SK-N-SH (cell line): ENCODE data around the gene RAB25. TPM values are rescaled to one million over a fixed set of nuclear protein-coding genes. Genes with fewer than 3 reads are reported as not detected.

ENCODE experiments used
- CTCF ChIA-PET: fragments of 300-600, 350-600 bp; formaldehyde crosslinking; extraction: SDS; loops from one replicate; lab custom pipeline; 2021; lab: Yijun Ruan, JAX
- POLR2A ChIA-PET: fragments of 350-600 bp; sonication (Branson Sonifier 250); formaldehyde crosslinking; extraction: SDS; loops from one replicate; lab custom pipeline; 2020; ENCODE audit warnings: antibody characterized with exemption, inconsistent platforms; lab: Yijun Ruan, JAX
- DNase-seq: peaks from one replicate; pipeline ENCODE4 v3.0.0; 2012
- H2AFZ ChIP-seq: fragments of 200-600 bp; sonication (generic); 2 replicates; pipeline ENCODE4 v1.8.1; 2016; ENCODE audit warnings: antibody characterized with exemption, mild to moderate bottlenecking, low read depth
- H3F3A ChIP-seq: fragments of 200-600 bp; sonication (generic); replicated peaks from 2 replicates; pipeline ENCODE3; 2016; ENCODE audit warnings: antibody characterized with exemption, mild to moderate bottlenecking; ENCODE audit not compliant: insufficient read depth
- H3K27ac ChIP-seq, 2 experiments: fragments of 200-500 bp in 1 of 2; fragments of 200-600 bp in 1 of 2; sonication (Bioruptor generic) in 1 of 2; sonication (generic), shearing (Covaris generic) in 1 of 2; 2 replicates each; pipeline versions ENCODE4 v1.5.1 to v1.6.1; 2014 to 2016; ENCODE audit warnings: low read depth in 2 of 2, inconsistent platforms in 1 of 2, low read length in 1 of 2, mild to moderate bottlenecking in 1 of 2, mixed read lengths in 1 of 2
- H3K27me3 ChIP-seq: fragments of 200-600 bp; sonication (generic), shearing (Covaris generic); 2 replicates; pipeline ENCODE4 v1.6.1; 2016; ENCODE audit warnings: mixed run types; ENCODE audit not compliant: insufficient read depth
- H3K36me3 ChIP-seq, 2 experiments: fragments of 200-500 bp in 1 of 2; fragments of 200-600 bp in 1 of 2; sonication (Bioruptor generic) in 1 of 2; sonication (generic) in 1 of 2; replicated peaks in 1 of 2; 2 replicates each; pipeline versions ENCODE3 to v1.5.1; 2014 to 2016; ENCODE audit warnings: low read length in 1 of 2, mild to moderate bottlenecking in 1 of 2; ENCODE audit not compliant: insufficient read depth in 2 of 2, control insufficient read depth in 1 of 2
- H3K4me1 ChIP-seq, 2 experiments: fragments of 200-500 bp in 1 of 2; fragments of 200-600 bp in 1 of 2; sonication (Bioruptor generic) in 1 of 2; sonication (generic), shearing (Covaris generic) in 1 of 2; 2 replicates each; pipeline versions ENCODE4 v1.5.1 to v1.6.1; 2014 to 2016; ENCODE audit warnings: low read depth in 1 of 2, low read length in 1 of 2, mixed run types in 1 of 2; ENCODE audit not compliant: insufficient read depth in 2 of 2, control insufficient read depth in 1 of 2
- H3K4me2 ChIP-seq: fragments of 200-600 bp; sonication (generic), shearing (Covaris generic); 2 replicates; pipeline ENCODE4 v1.6.1; 2017; ENCODE audit warnings: mixed run types
- H3K4me3 ChIP-seq, 2 experiments: fragments of 200-500 bp in 1 of 2; fragments of 200-600 bp in 1 of 2; sonication (Bioruptor generic) in 1 of 2; sonication (generic), shearing (Covaris generic) in 1 of 2; 2 replicates each; pipeline versions ENCODE4 v1.5.1 to v1.8.1; 2014 to 2016; ENCODE audit warnings: low read depth in 2 of 2, inconsistent platforms in 1 of 2, low read length in 1 of 2, mild to moderate bottlenecking in 1 of 2, mixed read lengths in 1 of 2, moderate library complexity in 1 of 2
- H3K79me2 ChIP-seq: fragments of 200-600 bp; sonication (generic); 2 replicates; pipeline ENCODE4 v1.8.1; 2017; ENCODE audit warnings: mild to moderate bottlenecking; ENCODE audit not compliant: insufficient read depth
- H3K9ac ChIP-seq: fragments of 200-600 bp; sonication (generic); 2 replicates; pipeline ENCODE4 v1.6.1; 2017; ENCODE audit warnings: mixed run types
- H3K9me2 ChIP-seq: fragments of 200-600 bp; sonication (generic); 2 replicates; pipeline ENCODE4 v1.6.1; 2017; ENCODE audit warnings: mixed run types
- H3K9me3 ChIP-seq: fragments of 200-600 bp; sonication (generic); 2 replicates; pipeline ENCODE4 v1.6.1; 2017; ENCODE audit warnings: mixed run types, mild to moderate bottlenecking, moderate library complexity
- H4K20me1 ChIP-seq: fragments of 200-600 bp; sonication (generic); 2 replicates; pipeline ENCODE4 v1.6.1; 2017; ENCODE audit warnings: mild to moderate bottlenecking, mixed run types; ENCODE audit not compliant: insufficient read depth
- EZH2phosphoT487 ChIP-seq: fragments of 200-600 bp; sonication (generic); IDR thresholded peaks from 2 replicates; pipeline ENCODE4 v1.6.1; 2017; ENCODE audit warnings: low read depth, mixed run types, mild to moderate bottlenecking, antibody characterized with exemption, moderate library complexity, borderline replicate concordance
- FOXJ3 ChIP-seq: sonication (generic); formaldehyde crosslinking; IDR thresholded peaks from 2 replicates; pipeline ENCODE4 v1.5.1; 2020; ENCODE audit warnings: mild to moderate bottlenecking, missing genetic modification reagents
- FOXM1 ChIP-seq: IDR thresholded peaks from 2 replicates; pipeline ENCODE4 v1.4.0; 2012; ENCODE audit warnings: low read depth, mild to moderate bottlenecking
- GATA2 ChIP-seq: sonication (generic); formaldehyde crosslinking; IDR thresholded peaks from 2 replicates; pipeline ENCODE4 v1.5.0; 2020; ENCODE audit warnings: mild to moderate bottlenecking, missing genetic modification reagents
- MEF2A ChIP-seq: IDR thresholded peaks from 2 replicates; pipeline ENCODE4 v1.4.0; 2012; ENCODE audit warnings: low read depth, borderline replicate concordance
- NFIC ChIP-seq: IDR thresholded peaks from 2 replicates; pipeline ENCODE4 v1.4.0; 2012; ENCODE audit warnings: borderline replicate concordance
- NRF1 ChIP-seq: IDR thresholded peaks from 2 replicates; pipeline ENCODE4 v1.6.1; 2012; ENCODE audit warnings: low read depth, mild to moderate bottlenecking, low read length
- RCOR1 ChIP-seq: fragments of 150-350 bp; IDR thresholded peaks from 2 replicates; pipeline ENCODE4 v1.6.1; 2017; ENCODE audit warnings: antibody characterized with exemption, low read length
- RXRA ChIP-seq: IDR thresholded peaks from 2 replicates; pipeline ENCODE4 v1.4.0; 2012; ENCODE audit warnings: low read depth, mild to moderate bottlenecking, borderline replicate concordance
- TAF1 ChIP-seq: IDR thresholded peaks from 2 replicates; pipeline ENCODE4 v1.6.1; 2012; ENCODE audit warnings: low read depth, mild to moderate bottlenecking, low read length, moderate library complexity, borderline replicate concordance
- WGBS: methylation state at CpG from one replicate; pipeline ENCODE4 v1.1.6; 2017; ENCODE audit warnings: low lambda C conversion rate; 5-methylcytosine and 5-hydroxymethylcytosine counted together
- polyA plus RNA-seq, 3 experiments: library from polyadenylated mRNA; depleted of rRNA; stranded (reverse); fragments of >200 nt; gene quantifications; 2 replicates each; pipeline ENCODE4 v1.2.3, GENCODE V29; 2012
- TF ChIP-seq, protein P1 (sequence below): fragments of 200-600 bp; sonication (generic); IDR thresholded peaks from 2 replicates; pipeline ENCODE4 v1.6.1; 2017; ENCODE audit warnings: antibody characterized with exemption, mild to moderate bottlenecking, moderate library complexity
- TF ChIP-seq, protein P2 (sequence below): IDR thresholded peaks from 2 replicates; pipeline ENCODE4 v1.6.1; 2012; ENCODE audit warnings: mild to moderate bottlenecking, low read depth, low read length, moderate library complexity
- TF ChIP-seq, protein P3 (sequence below): fragments of 150-350 bp; IDR thresholded peaks from 2 replicates; pipeline ENCODE4 v1.6.1; 2017; ENCODE audit warnings: antibody characterized with exemption, low read length, low read depth, borderline replicate concordance

The RAB25 gene
- polyA plus RNA-seq, 1 of the 3 experiments (the other 2 are of a cell fraction): not detected

DNA sequence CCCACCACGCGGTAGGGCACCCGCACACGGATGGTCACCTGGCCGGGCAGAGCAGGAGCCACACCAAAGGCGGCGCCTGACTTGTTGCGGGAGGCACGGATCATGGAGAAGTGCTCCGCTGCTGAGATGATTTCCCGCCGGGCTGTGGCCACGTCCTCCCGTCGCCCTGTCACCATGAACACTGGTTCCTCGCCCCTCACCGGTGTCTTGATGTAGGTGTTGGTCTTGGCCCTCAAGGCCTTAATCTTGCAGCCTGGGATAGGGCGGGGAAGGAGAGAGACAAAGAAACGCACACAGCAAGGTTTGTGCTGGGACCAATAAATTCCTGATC is 16.4 kb downstream of the RAB25 start:
- WGBS: 95% methylated on average over 18 of the region's 19 CpGs
- DNase-seq: no peak
- Histone ChIP-seq H3K79me2 (peaks cover 81% of the 10 kb centered on the region), H3K9ac (no peak overlapping the region), H3F3A (peaks cover 12% of the 10 kb centered on the region), H3K27me3 (no peaks in the 10 kb centered on the region), H4K20me1 (peaks cover 68% of the 10 kb centered on the region), H3K4me1 (peaks cover 0 to 37% of the 10 kb centered on the region in 2 experiments; a peak in 2 of 4 replicates), H3K36me3 (peaks cover 6 to 55% of the 10 kb centered on the region in 2 experiments), H3K4me2 (no peak overlapping the region), H3K4me3 (no peak overlapping the region), H3K9me2 (no peaks in the 10 kb centered on the region), H3K27ac (no peak overlapping the region), H2AFZ (no peak overlapping the region), H3K9me3 (no peaks in the 10 kb centered on the region)
- ChIA-PET POLR2A (no interaction called here), CTCF (no interaction called here)
- no peak for TF ChIP-seq GATA2
- TF ChIP-seq, protein P1, sequence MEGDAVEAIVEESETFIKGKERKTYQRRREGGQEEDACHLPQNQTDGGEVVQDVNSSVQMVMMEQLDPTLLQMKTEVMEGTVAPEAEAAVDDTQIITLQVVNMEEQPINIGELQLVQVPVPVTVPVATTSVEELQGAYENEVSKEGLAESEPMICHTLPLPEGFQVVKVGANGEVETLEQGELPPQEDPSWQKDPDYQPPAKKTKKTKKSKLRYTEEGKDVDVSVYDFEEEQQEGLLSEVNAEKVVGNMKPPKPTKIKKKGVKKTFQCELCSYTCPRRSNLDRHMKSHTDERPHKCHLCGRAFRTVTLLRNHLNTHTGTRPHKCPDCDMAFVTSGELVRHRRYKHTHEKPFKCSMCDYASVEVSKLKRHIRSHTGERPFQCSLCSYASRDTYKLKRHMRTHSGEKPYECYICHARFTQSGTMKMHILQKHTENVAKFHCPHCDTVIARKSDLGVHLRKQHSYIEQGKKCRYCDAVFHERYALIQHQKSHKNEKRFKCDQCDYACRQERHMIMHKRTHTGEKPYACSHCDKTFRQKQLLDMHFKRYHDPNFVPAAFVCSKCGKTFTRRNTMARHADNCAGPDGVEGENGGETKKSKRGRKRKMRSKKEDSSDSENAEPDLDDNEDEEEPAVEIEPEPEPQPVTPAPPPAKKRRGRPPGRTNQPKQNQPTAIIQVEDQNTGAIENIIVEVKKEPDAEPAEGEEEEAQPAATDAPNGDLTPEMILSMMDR: no peak
- TF ChIP-seq NFIC: no peak
- TF ChIP-seq, protein P2, sequence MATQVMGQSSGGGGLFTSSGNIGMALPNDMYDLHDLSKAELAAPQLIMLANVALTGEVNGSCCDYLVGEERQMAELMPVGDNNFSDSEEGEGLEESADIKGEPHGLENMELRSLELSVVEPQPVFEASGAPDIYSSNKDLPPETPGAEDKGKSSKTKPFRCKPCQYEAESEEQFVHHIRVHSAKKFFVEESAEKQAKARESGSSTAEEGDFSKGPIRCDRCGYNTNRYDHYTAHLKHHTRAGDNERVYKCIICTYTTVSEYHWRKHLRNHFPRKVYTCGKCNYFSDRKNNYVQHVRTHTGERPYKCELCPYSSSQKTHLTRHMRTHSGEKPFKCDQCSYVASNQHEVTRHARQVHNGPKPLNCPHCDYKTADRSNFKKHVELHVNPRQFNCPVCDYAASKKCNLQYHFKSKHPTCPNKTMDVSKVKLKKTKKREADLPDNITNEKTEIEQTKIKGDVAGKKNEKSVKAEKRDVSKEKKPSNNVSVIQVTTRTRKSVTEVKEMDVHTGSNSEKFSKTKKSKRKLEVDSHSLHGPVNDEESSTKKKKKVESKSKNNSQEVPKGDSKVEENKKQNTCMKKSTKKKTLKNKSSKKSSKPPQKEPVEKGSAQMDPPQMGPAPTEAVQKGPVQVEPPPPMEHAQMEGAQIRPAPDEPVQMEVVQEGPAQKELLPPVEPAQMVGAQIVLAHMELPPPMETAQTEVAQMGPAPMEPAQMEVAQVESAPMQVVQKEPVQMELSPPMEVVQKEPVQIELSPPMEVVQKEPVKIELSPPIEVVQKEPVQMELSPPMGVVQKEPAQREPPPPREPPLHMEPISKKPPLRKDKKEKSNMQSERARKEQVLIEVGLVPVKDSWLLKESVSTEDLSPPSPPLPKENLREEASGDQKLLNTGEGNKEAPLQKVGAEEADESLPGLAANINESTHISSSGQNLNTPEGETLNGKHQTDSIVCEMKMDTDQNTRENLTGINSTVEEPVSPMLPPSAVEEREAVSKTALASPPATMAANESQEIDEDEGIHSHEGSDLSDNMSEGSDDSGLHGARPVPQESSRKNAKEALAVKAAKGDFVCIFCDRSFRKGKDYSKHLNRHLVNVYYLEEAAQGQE: no peak
- TF ChIP-seq FOXJ3 (CRISPR knock-in tag): no peak
- TF ChIP-seq RXRA: no peak

DNA sequence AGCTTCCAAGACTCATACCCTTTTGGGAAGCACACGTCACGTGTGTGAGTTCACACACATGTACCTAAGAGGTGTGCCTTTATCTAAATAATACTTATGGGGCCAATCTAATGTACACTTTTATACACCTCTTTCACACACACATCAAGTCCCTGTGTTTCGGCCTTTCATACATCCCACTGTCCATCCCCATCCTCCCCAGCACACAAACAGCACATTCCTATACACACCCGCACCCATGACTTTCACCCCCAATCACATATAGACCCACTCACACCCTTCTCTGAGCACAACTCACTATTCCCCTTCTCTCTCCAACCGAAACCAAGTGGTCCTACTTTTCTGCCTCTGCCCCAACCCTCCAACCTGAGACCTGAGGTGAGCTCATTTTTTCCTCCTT is 17.8 kb downstream of the RAB25 start:
- DNase-seq: no peak
- peaks cover 2% of the 10 kb centered on the region for H3F3A ChIP-seq
- no peak for TF ChIP-seq FOXJ3 (CRISPR knock-in tag)
- no peak for TF ChIP-seq FOXM1
- TF ChIP-seq MEF2A: no peak
- TF ChIP-seq EZH2phosphoT487: no peak
- no peak for TF ChIP-seq RCOR1
- TF ChIP-seq NFIC: no peak
- no peak for TF ChIP-seq RXRA
- TF ChIP-seq, protein P1: no peak
- no peak for TF ChIP-seq NRF1
- TF ChIP-seq TAF1: no peak
- TF ChIP-seq, protein P3, sequence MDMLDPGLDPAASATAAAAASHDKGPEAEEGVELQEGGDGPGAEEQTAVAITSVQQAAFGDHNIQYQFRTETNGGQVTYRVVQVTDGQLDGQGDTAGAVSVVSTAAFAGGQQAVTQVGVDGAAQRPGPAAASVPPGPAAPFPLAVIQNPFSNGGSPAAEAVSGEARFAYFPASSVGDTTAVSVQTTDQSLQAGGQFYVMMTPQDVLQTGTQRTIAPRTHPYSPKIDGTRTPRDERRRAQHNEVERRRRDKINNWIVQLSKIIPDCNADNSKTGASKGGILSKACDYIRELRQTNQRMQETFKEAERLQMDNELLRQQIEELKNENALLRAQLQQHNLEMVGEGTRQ: no peak
- peak overlapping the region in 1 of 2 experiments; percentile 79; a peak in 2 of 4 replicates for H3K4me3 ChIP-seq
- CTCF ChIA-PET: interaction anchor here (0.7 to 3.1 kb wide), 6 partner anchors 12 to 181 kb away, joined by 3 to 15 read pairs (median 3); no protein-coding TSS in a partner anchor
- H4K20me1 ChIP-seq: peaks cover 58% of the 10 kb centered on the region
- WGBS: 95% methylated on average over 5 of the region's 5 CpGs
- peaks cover 90% of the 10 kb centered on the region for H3K79me2 ChIP-seq
- peaks cover 6 to 45% of the 10 kb centered on the region in 2 experiments for H3K36me3 ChIP-seq
- no peaks in the 10 kb centered on the region for H3K9me3 ChIP-seq
- H3K27me3 ChIP-seq: no peaks in the 10 kb centered on the region
- H3K27ac ChIP-seq: no peak overlapping the region
- H2AFZ ChIP-seq: no peak overlapping the region
- peak overlapping the region; percentile 86 for H3K4me2 ChIP-seq
- H3K9me2 ChIP-seq: no peaks in the 10 kb centered on the region
- no peak overlapping the region for H3K9ac ChIP-seq
- POLR2A ChIA-PET: interaction anchor here (2.4 kb wide), 1 partner anchor 8 kb away, joined by 7 read pairs; no protein-coding TSS in a partner anchor
- peaks cover 3 to 34% of the 10 kb centered on the region in 2 experiments; a peak in 2 of 4 replicates for H3K4me1 ChIP-seq
